GM12892 (cell line): ENCODE data around the gene FXR2.

Source experiments
- POLR2A ChIP-seq: IDR thresholded peaks from 2 replicates; pipeline ENCODE4 v1.6.1; 2011; ENCODE audit warnings: low read depth, low read length, control low read depth
- POLR2AphosphoS5 ChIP-seq: IDR thresholded peaks from 2 replicates; pipeline ENCODE4 v1.6.1; 2011; ENCODE audit warnings: low read depth, low read length, control low read depth
- TAF1 ChIP-seq: IDR thresholded peaks from 2 replicates; pipeline ENCODE4 v1.6.1; 2011; ENCODE audit warnings: low read depth, mild to moderate bottlenecking, control low read depth, low read length, borderline replicate concordance

DNA sequence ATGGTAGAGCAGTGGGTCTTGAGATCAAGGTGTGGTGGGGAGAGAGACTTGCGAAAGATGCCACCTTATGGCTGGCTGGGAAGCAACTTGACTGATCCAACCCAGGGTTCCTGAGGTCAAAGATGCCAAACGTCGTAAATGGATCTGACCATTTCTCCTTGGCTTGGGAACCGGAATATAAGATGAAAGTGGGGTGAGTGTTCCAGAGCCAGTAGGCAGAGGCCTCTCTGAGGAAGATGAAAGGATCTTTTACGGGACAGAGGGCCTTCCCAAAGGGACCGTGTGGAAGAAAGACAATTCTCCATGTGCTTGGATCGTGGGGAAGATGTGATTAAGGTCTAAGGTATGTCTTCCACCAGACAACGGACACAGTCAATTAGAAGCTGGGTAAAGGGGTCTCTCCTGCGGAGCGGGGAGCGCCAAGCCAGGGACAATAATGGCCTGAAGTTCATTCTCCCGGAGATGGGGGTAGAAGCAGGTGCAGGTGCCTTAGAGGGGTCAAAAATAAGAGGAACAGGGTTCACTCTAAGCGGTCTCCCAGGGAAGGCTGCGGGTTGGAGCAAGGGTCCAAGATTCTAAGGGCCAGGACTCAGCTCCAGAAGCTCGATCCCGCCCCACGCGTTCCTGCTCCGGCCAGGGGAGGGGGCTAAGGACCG, 800 bp downstream of the FXR2 start:
- no peak for TF ChIP-seq POLR2AphosphoS5
- no peak for TF ChIP-seq POLR2A
- TF ChIP-seq TAF1, result no peak
